Measurements from ENCODE around the gene SOCS3.

Gene SOCS3, protein sequence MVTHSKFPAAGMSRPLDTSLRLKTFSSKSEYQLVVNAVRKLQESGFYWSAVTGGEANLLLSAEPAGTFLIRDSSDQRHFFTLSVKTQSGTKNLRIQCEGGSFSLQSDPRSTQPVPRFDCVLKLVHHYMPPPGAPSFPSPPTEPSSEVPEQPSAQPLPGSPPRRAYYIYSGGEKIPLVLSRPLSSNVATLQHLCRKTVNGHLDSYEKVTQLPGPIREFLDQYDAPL

DNA sequence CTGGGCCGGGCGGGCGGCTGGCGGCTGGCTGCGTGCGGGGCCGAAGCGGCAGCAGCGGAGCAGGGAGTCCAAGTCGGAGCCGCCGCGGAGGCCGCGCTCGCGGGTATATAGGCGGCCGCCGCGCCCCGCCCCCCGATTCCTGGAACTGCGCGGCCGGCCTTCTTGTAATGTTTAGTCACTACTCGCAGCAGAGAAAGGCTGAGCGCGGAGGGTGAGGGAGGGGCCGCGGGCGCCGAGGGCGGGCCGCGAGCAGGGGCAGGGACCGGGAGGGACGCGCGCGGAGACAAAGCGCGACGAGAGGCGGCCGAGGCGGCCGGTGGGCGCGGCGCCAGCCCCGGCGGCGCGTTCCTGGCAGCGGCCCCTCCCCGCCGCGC lies at the start of gene SOCS3:
SOCS3 (minus strand) TSS at position 81 of the 374 bp plus-strand sequence. CDS start 982 bp downstream, outside the sequence.
- DNase-seq = peak; percentile 85

DNA sequence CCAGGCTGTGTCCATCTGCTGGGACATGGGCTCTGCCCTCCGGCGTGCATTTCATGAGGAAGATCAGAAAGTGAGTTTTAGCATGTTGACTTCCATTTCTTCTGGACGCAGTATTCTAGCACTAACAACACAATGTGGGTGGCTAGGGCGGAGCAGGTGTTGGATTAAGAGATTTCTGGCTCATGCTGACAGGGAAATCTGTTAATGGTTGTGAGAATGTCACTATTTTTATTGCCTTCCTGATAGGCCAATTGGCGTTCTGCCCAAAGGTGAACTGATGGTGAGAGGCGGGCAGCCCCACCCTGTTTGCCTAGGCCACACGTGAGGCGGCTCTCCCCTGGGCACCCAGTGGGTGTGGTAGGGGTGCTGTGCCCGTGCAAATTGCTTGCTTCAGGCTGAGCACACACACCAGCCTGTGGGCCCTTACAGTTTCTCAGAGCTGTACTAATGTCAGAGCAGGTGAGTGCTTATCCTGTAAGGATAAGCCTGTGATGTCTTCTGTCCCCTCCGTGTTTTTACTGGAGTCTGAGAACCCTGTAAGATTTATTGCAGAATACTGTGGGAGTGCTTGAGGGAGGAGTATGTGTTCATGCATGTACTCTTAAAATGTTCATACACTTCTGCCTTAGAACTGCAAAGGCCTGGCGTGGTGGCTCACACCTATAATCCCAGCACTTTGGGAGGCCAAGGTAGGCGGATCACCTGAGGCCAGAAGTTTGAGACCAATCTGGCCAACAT lies 49.5 kb upstream of the SOCS3 start:
- DNase-seq = peak; percentile 89

DNA sequence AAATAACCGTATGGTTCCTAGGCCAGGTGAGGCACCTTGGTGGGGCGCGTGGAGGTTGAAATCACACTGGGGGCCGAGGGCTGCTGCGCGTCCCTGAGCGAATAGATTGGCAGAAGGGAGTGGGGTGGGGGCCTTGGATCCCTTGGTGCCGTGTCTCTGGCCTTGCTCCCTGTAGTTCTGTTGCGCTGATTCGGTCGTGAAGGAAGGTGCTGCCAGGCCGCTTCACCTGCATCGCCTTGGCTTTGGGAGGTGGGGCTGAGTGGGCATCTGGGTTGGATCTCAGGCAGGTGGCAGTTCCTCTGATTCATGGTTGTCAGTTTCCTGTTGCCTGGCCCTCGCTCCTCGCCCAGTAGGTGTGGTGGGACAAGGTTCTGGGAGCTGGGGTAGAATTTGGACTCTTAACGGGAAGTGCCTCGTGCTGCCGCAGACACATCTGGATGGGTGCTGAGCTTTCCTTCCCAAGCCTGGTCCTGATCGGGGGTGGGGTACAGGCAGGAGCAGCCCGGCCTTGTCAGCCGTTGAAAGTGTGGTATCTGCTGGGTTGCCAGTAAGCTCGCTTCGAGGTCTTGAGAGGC lies 48.7 kb upstream of the SOCS3 start:
- DNase-seq = no peak

DNA sequence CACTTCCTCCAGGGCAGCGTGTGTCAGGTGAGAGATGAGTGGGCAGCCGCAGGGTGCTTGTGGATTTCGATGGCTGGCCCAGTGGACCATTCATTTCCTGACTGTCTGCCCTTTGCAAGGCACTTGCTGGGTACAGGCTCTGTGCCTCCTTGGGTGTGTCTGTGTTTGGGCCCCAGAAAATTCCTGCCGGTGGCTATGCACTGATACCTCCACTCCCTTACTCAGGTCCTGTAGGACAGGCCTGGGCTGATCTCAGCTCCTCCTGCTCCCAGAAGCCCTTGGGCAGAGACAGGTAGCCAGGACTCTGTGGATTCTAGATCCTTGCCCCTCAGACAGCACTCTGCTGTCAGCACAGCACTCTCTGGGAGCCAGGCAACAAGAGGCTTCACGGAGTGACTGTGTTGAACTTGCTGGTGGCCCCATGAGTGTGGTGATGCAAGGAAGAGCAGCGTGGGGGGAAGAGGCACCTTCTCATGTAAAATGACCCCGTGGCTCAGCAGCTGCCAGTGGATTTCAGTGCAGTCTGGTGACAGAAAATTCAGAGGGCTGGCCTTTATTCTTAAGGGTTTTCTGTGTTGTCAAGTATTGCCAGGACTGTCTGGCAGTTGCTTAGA lies 47.6 kb upstream of the SOCS3 start:
- DNase-seq = no peak

DNA sequence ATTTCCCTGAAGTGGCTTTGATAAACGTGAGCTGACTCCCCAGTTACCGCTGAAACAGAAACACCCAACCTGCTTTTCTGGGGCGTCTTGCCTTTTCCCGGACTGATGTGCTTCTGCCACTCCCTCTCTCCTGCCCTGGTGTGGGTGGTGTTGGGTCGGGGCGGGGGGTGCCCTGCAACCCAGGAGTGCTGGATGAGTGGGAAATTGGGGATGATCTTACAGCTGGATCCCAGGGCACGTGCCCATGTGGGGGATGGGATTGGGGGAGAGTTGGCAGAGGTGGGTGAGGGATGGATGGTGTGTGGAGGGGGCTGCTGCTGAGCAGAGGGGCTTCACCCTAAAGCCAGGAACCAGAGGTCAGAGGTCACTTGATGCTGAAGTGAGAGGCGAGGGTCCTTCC lies 47.0 kb upstream of the SOCS3 start:
- no peak for DNase-seq

DNA sequence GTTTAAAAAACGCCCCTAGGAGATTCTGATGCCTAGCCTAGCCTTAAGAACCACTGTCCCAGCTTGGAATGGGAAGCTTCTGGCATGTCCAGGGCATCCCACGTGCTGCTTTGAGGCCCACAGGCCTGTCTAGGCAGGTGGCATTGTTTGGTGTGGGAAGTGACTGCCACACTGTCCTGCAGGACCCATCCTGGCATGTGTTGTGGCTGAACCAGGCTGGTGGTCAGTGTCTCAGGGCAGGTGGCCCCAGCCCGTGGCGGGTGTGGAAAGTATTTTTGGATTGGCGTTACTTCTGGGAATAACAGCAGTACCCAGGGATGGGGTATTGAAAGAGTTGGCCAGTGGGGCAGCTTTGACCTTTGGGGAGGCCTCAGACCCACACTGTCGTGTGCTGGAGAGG lies 46.5 kb upstream of the SOCS3 start:
- DNase-seq = no peak

DNA sequence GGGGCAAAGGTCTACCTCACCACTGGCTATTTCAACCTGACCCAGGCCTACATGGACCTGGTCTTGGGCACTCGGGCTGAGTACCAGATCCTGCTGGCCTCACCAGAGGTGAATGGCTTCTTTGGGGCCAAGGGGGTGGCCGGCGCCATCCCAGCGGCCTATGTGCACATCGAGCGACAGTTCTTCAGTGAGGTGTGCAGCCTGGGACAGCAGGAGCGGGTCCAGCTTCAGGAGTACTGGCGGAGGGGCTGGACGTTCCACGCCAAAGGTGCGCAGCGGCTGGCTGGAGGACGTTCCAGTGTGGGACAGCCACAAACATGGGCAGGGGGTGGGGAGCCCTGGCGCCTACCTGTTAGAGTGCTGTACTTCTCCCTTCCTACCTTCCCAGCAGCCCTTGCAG lies 43.9 kb upstream of the SOCS3 start:
- DNase-seq = no peak

DNA sequence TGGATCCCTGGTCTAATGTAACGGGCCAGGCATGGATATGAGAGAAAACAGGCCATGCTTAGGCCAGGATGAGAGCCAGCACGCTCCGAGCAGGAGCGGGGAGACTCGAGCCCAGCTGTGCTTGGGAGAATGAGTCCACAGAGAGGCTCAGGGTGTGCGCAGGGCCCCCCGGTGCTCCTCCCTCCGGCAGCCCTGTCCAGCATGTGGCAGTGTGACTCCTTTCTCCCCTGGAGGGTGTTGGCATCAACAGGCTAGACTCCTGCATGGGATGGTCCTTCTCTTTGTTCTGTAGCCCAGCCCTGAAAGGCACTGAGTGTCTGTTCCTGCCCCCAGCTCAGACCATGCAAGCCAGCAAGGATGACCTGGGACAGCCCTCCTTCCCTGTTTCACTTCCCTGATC lies 42.0 kb upstream of the SOCS3 start:
- no peak for DNase-seq

DNA sequence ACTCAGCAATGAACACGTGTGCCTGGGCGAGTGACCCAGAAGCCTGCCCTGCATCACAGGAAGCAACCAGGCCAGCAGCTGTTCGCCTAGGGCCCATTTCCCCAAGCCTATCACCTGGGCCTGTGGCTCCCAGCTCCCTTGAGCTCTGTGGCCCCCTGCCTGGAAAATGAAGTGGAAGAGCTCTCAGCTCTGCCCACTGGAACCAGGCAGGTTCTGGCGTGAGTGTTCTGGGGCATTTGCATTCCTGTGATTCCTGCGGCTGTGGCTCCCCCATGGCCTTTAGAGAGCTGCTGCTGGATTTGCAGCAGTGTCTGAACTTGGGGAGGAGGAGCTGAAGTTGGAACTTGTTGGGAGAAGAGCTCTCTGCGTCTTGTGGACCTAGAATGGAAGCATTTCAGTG lies 41.4 kb upstream of the SOCS3 start:
- DNase-seq = no peak

DNA sequence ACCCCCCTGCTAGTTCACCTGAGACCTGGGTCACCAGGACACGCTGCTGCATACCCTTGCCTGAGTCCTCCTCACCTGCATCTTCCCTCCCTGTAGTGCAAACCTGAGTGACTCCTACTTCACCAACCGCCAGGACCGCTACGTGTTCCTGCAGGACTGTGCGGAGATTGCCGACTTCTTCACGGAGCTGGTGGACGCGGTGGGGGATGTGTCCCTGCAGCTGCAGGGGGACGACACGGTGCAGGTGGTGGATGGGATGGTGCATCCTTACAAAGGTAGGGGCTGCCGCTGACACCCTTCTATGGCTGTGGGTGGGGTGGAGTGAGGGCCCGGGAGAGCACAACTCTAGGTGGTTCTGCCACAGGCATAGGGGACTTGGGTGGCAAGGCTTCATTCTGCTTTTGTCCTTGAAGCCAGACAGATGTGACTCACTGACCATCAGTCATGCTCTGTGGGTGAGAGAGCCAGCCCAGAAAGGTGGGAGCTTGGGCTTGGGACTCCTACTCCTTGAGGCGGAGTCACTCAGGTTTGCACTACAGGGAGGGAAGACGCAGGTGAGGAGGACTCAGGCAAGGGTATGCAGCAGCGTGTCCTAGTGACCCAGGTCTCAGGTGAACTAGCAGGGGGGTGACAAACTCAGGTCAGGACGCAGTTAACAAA lies 40.8 kb upstream of the SOCS3 start:
- no peak for DNase-seq

DNA sequence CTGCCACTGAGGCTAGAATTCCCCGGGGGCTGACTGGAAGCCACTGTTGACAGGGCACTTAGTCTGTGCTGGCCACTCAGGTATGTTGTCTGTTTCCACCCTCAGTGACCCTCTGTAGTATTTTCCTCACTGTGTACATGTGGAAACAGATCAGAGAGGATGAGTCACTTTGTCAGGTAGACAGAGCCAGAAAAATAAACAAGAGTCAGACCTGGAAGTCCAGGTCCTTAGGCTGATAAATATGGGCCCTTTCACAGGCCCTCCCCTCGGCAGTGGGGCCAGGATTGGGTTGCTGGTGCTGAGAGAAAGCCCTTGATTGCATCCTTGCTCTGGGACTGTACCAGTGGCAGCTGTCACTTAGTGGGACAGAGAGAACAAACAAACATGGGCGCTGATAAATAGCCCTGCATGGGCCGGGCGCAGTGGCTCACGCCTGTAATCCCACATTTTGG lies 39.8 kb upstream of the SOCS3 start:
- DNase-seq = no peak

DNA sequence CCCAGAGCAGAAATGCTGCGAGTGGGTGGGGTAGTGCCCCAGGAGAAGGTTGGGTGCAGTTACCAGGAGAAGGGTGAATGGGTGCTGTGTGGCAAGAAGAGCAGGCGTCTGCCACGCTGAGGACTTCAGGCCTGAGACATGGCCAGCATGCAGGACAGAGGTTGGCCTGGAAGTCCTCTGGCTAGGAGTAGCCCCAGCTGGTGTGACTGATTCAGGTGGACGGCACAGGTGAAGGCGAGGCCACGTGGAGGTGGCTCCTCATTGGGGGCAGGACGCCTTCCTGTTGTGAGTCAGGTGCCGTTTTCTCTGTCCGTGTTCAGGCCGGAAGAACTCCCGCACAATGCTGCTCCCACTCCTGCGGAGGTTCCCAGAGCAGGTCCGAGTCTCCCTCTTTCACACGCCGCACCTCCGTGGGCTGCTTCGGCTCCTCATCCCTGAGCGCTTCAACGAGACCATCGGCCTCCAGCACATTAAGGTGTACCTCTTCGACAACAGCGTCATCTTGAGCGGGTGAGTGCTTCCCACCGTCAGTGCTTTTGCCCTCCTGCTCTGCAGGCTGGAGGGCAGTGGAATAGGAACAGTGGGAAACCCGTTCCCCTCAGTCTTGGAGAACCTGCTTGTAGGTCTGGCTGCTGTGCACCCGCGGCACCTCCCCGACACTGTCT lies 39.3 kb upstream of the SOCS3 start:
- DNase-seq = no peak

DNA sequence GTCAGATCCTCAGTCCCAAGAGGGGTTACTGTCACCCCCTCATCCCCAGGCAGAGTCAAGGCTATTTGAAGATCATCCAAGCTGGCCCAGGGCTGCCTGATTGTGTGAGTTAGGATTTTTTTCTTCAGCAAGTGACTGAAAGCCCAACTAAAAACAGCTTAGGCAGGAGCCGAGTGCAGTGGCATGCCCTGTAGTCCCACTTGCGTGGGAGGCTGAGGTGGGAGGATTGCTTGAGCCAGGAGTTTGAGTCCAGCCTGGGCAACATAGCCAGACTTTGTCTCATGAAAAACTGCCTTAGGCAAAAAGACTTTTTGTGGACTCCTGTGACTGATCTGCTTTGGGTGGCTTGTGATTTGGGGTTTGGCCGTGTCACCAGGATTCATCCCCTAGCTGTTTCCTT lies 38.5 kb upstream of the SOCS3 start:
- DNase-seq = no peak

DNA sequence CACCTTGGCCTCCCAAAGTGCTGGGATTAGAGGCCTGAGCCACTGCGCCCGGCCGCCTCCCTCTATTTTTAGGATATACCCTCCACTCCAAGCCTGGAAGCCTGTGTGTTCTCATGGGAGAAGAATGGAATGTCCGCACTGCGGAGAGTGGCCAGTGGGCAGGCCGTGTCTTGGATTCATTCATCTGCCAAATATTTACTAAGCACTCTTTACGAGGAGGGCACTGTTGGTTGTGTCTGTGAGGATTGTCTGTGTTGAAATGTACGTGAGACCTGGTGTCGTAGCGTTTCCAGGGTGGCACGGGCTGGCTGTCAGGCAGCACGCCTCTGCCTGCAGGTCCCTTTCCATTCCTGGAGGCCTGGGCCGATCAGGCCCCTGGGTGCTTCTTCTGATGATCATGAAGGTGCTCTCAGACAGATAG lies 37.8 kb upstream of the SOCS3 start:
- no peak for DNase-seq

DNA sequence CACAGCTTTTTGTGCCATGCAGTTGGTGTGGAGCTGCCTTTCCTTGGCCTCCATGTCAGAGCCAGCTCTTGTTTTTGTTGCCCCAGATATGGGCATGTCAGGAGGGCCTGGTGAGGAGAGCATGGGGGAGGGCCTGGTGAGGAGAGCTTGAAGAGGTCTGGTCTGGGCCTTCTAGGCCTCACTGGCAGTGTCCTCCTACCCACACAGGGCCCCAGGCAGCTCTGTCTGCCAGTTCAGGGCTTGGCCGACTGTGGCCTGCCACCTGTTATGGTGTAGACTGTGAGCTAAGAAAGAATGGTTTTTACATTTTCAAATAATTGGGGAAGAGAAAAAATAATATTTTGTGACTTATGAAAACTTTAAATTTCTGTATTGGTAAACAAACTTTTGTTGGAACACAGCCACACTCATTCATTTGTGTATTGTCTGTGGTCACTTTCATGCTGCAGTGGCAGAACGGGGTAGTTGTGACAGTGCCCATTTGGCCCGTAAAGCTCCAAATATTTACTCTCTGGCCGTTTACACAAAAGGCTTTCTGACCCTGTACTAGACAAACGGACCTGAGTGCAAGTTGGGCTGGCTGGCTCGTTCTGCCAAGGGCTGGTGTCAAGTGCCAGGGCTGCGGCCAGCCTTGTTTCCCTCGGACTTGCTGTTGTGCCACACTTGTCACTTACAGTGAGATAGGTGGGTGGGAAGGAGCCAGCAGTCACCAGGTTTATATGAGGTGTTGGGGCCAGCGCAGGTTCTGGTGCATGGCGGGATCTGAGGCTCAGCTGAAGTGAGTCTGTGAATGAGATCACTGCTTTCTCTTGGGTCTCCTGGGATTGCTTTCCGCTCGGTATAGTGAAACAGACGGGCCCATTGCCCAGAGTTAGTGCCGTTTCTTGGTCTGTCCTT lies 36.8 kb upstream of the SOCS3 start:
- no peak for DNase-seq

DNA sequence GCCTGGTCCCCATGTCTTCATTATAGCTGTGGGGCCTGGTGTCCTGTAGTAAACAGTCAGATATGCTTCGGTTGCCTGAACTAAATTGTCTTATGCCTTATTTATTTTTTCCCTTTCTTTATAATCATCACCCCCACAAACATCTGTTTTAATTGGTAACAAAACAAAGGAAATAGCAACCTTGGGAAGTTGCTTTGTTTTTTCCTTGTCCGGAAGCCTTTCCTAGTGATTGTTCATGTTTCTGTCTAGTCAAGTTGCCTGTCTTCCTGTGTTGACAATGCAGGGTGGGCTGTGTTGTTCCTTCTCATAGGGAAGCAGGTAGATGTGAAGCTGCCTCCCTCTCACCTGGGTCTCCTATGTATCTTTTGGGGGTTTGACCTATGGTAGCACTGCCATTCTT lies 35.3 kb upstream of the SOCS3 start:
- no peak for DNase-seq

DNA sequence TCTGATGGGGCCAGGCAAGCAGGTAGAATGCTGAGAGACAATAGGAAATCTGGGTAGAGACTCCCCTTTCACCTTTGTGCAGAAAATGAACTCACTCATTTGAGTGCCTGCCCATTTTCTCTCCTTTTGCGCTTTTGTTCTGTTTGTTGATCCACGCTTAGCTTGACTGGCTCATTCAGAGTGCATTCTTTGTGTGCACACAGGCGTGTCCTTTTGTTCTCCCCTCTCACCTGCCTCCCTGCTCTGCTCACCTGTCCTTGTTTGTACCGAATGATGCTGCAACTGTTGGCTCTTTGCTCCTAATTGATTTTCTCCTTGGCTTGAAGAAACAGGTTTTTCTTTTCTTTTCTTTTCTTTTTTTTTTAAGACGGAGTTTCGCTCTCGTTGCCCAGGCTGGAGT lies 34.3 kb upstream of the SOCS3 start:
- peak; percentile 97 for DNase-seq

DNA sequence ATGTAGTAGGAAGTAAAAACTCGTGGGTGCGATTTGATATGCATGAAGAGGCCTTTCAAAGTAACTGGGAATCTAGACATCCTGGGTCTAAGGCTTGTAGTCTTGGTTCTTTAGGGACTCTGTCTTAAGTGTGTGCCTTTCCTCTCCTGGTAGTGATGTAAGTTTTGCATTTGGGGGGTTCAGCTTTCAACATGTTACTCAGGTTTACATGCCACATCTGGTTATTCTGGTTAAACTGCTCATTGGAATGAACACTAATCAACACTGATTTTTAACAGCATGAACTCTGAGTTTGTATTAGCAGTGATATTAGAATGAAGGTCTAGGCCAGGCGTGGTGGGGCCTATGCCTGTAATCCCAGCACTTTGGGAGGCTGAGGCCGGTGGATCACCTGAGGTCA lies 33.7 kb upstream of the SOCS3 start:
- no peak for DNase-seq

DNA sequence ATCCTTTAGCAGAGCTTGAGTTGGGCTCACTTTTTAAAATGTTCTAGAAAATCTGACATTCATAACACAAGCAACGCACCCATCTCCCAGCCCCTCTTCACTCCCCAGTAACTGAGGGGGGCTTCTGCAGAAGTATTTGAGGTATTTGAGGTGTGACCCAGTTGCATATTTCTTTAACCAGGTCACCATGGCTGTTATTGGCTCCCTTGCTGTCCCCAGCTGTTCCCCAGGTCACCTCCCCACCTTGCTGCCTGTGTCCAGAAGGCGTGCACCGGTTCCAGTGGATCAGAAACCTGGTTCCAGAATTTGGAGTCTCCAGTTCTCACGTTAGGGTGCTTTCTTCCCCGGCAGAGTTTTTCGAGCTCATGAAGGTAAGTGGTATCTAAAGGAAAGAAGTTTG lies 32.4 kb upstream of the SOCS3 start:
- DNase-seq = no peak

DNA sequence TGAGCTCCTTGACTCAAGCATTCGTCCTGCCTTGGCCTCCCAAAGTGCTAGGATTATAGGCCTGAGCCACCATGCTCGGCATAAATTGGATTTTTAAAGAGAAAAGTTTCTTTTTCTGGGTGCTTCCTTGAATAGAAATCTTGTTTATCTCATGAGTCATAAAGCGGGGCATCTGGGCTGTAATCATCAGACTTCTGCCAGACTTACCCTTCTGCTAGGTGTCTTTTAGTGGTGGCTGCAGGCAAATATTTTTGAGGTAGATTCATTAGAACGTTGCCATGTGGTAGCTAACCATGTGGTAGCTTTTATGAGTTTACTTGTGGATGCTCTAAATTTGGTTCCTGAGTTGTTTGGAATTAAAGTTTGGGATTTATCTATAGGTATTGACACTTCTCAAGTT lies 32.0 kb upstream of the SOCS3 start:
- DNase-seq = no peak

DNA sequence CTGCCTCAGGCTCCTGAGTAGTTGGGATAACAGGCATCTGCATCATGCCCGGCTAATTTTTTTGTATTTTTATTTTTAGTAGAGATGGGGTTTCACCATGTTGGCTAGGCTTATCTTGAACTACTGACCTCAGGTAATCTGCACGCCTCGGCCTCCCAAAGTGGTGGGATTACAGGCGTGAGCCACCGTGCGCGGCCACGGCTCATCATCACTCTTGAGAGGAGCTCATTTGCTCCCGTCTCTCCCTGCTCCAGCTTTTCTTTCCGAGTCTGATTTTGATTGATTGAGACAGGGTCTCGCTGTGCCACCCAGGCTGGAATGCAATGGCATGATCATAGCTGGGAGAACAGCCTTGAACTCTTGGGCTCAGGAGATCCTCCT lies 31.2 kb upstream of the SOCS3 start:
- DNase-seq = no peak

All from NCI-H1105 treated with DMSO at 0.1 percent for 48 hours (cell line).